Measurements from ENCODE around the gene SRD5A1.

- TF ChIP-seq ZFP30 (CRISPR knock-in tag; IDR thresholded peaks at IDR 0.05), result no peak
- no peak for TF ChIP-seq CSDC2 (CRISPR knock-in tag; IDR thresholded peaks at IDR 0.05)
- no peak for TF ChIP-seq ARNTL (CRISPR knock-in tag; IDR thresholded peaks at IDR 0.05; ENCODE audit: borderline replicate concordance, low read depth)
- no peak for TF ChIP-seq PATZ1 (CRISPR knock-in tag; IDR thresholded peaks at IDR 0.05; ENCODE audit: borderline replicate concordance)
- no peak for TF ChIP-seq TSHZ2 (CRISPR knock-in tag; IDR thresholded peaks at IDR 0.05)
- no peak for TF ChIP-seq SNAI2 (CRISPR knock-in tag; IDR thresholded peaks at IDR 0.05)
These were observed 79.5 kb downstream of the SRD5A1 start for GRCh38 chr5:6712577-6713273.

Data from SK-N-SH treated with all-trans-retinoic acid at 6 μM for 48 hours (cell line).